ENCODE results near the gene CEP131.

The CEP131 gene

DNA sequence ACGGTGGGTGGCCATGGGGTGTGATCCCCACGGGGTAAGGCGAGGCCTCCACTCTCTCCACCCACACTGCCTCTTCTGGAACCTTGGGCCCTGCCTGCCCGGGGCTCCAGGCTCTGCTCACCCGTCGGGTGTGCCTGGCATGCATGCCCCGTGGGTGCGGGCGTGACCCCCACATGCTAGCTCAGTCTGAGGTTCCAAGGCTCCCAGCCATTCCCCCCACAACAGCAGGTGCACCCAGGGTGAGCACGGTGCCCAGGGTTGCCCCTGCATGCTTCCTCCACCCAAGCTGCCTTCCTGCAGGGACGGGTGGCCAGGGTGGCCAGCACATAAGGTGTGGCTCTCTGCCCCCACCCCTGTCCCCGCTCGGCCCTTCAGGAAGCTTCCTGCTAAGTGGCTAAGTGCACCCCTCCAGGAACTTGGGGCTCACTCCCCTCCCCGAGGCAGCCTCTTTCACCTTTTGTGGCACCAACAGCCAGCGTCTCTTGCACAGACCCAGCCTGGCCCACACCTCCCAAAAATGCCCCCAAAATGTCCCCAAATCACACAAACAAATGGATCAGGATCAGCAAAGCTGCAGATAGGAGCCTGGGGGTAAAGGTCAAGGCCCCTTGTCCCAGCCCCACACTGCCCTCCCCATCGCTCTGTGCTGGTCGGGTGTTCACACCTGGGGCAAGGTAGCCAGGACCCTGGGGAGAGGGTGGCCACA is 78.9 kb downstream of the CEP131 start:
- DNase-seq, result no peak

DNA sequence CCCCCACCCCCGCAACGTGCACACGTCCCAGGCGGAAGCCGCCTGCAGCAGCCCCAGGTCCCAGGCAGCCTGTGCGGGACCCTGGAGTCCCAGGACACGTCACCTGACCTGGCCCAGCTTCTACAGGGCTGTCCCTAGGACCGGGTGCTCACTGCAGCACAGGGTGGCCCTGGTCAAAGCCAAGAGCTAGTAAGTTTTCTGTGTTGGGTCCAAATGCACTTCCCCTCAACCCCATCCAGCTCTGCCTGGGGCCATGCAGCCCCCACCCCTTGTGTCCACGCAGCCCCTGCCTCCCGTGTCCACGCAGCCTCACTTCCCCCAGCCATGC is 79.6 kb downstream of the CEP131 start:
- DNase-seq, result no peak

DNA sequence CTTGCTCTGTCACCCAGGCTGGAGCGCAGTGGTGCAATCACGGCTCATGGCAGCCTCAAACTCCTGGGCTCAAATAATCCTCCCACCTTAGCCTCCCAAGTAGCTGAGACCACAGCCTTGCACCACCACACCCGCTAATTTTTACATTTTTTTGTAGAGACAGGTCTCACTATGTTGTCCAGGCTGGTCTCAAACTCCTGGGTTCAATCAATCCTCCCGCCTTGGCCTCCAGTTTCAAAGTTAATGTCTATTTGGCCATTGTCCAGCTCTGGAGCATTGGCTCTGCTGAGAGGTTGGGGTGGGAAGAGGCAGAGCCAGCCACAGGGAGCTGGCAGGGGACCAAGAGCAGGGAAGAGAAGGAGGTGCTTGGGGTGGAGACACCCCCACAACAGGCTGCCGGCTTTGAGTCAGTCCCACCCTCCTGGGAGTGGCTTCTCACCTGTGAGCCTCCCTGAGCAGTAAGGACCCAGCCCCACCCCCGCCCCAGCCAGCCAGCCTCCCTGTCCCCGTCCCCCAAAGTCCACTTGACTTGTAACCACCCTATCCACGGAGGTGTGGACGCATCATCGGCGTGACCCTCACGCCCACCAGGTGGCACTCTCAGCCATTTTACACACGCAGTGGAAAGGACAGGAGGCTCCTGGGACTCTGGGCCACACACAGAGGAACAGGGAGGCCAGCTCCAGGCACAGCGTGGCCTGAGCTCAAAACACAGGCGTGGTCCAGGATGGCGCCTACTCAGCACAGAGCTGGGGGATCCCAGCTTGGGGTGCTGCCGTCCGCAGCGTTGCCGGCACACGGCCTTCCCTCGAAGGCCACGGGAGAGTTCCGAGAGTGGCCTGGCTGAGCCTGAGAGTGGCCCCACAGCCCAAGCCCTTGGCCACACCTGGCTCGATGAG is 80.2 kb downstream of the CEP131 start:
- DNase-seq, result peak; percentile 83

DNA sequence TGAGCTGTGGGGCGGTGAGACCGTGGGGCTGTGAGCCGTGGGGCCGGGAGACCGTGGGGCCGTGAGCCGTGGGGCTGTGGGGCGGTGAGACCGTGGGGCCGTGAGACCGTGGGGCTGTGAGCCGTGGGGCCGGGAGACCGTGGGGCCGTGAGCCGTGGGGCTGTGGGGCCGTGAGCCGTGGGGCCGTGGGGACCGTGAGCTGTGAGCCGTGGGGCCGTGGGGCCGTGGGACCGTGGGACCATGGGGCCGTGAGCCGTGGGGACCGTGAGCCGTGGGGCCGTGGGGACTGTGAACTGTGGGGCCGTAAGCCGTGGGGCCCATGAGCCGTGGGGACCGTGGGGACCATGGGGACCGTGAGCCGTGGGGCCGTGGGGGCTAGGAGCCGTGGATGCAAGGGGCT is 82.1 kb downstream of the CEP131 start:
- DNase-seq, result no peak

DNA sequence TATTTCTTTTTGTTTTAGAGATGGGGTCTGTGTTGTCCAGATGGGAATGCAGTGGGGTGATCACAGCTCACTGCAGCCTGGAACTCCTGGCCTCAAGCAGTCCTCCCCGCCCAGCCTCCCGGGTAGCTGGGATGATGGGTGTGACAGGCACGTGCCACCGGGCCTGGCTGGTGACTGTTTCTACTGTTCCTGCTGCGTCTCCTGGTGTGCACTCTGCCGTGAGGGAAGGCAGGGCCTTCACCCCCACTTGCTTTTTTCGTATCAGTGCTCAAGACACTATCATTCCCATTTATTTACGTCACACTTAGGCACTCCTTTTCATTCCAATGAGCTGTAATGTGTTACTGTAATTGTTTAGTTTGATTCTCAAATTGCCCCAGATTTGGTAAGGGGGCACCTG is 82.7 kb downstream of the CEP131 start:
- DNase-seq, result no peak

Data from inflammatory macrophage treated with lipopolysaccharide for 4 hours (primary cell).